K562 (cell line): ENCODE results near the gene ANKRD24. TPM values are rescaled to one million over a fixed set of nuclear protein-coding genes. Genes with fewer than 3 reads are reported as not detected.
A peak's percentile ranks its signal among the peaks of the same experiment; 100 is the strongest.

Experiments
- CSDE1 ChIP-seq, 2 experiments: fragments of 450-650 bp; IDR thresholded peaks; 2 replicates each; pipeline ENCODE4 v1.6.1; 2016; ENCODE audit warnings: mild to moderate bottlenecking in 1 of 2
- E2F1 ChIP-seq: sonication (generic); formaldehyde crosslinking; IDR thresholded peaks from 2 replicates; pipeline ENCODE4 v1.8.1; 2023; ENCODE audit warnings: mild to moderate bottlenecking, missing genetic modification reagents, moderate library complexity
- FIP1L1 ChIP-seq: fragments of 200-400 bp; formaldehyde crosslinking; IDR thresholded peaks from 2 replicates; pipeline ENCODE4 v1.6.1; 2018; ENCODE audit warnings: mild to moderate bottlenecking, low read depth, low read length; ENCODE audit not compliant: poor library complexity, severe bottlenecking
- FOXJ2 ChIP-seq: fragments of 200-800 bp; sonication (Bioruptor generic); IDR thresholded peaks from 2 replicates; pipeline ENCODE4 v1.6.1; 2016; ENCODE audit warnings: missing genetic modification characterization, missing compliant biosample characterization
- GABPA ChIP-seq: fragments of 200-800 bp; sonication (Bioruptor generic); conservative IDR thresholded peaks from 2 replicates; pipeline ENCODE4 v1.6.1; 2016; ENCODE audit warnings: low read depth, missing genetic modification characterization, missing compliant biosample characterization
- KDM5B ChIP-seq: fragments of 200-600 bp; sonication (generic); IDR thresholded peaks from 2 replicates; pipeline ENCODE4 v1.6.1; 2012; ENCODE audit warnings: low read depth, mild to moderate bottlenecking, moderate library complexity, low read length, control low read depth, inconsistent platforms; ENCODE audit not compliant: insufficient replicate concordance
- MEIS2 ChIP-seq: fragments of 450-650 bp; IDR thresholded peaks from 2 replicates; pipeline ENCODE4 v1.6.1; 2014; ENCODE audit warnings: mild to moderate bottlenecking; ENCODE audit not compliant: partially characterized antibody
- MTA3 ChIP-seq: fragments of 450-650 bp; formaldehyde crosslinking; IDR thresholded peaks from 2 replicates; pipeline ENCODE4 v1.6.1; 2017; ENCODE audit warnings: mild to moderate bottlenecking, borderline replicate concordance
- PCBP1 ChIP-seq: fragments of 200-400 bp; formaldehyde crosslinking; IDR thresholded peaks from 2 replicates; pipeline ENCODE4 v1.6.1; 2018; ENCODE audit warnings: mild to moderate bottlenecking, low read depth, low read length; ENCODE audit not compliant: poor library complexity, severe bottlenecking
- PREB ChIP-seq: sonication (generic); formaldehyde crosslinking; IDR thresholded peaks from 2 replicates; pipeline ENCODE4 v1.8.1; 2023; ENCODE audit warnings: mild to moderate bottlenecking, missing genetic modification reagents
- SMC3 ChIP-seq: conservative IDR thresholded peaks from 2 replicates; pipeline ENCODE4 v1.6.1; 2011; ENCODE audit warnings: low read depth, low read length, improper control_type of control experiment; ENCODE audit not compliant: insufficient read depth
- SREBF1 ChIP-seq: fragments of 150-350 bp; IDR thresholded peaks from 2 replicates; pipeline ENCODE4 v1.6.1; 2014; ENCODE audit warnings: antibody characterized with exemption, low read depth, low read length, borderline replicate concordance
- TAF9B ChIP-seq: fragments of 450-650 bp; IDR thresholded peaks from 2 replicates; pipeline ENCODE4 v1.6.1; 2018; ENCODE audit warnings: mild to moderate bottlenecking; ENCODE audit not compliant: partially characterized antibody
- THAP7 ChIP-seq: fragments of 250-450 bp; sonication (Bioruptor Pico); IDR thresholded peaks from 2 replicates; pipeline ENCODE4 v1.5.0; 2021
- THRAP3 ChIP-seq: fragments of 450-650 bp; IDR thresholded peaks from 2 replicates; pipeline ENCODE4 v1.6.1; 2016; ENCODE audit warnings: mild to moderate bottlenecking, inconsistent platforms, borderline replicate concordance
- THRB ChIP-seq: fragments of 450-650 bp; formaldehyde crosslinking; conservative IDR thresholded peaks from 2 replicates; pipeline ENCODE4 v1.4.0; 2022; ENCODE audit warnings: mild to moderate bottlenecking, missing genetic modification characterization
- VEZF1 ChIP-seq: fragments of 200-800 bp; sonication (Bioruptor generic); IDR thresholded peaks from 2 replicates; pipeline ENCODE4 v1.6.1; 2017; ENCODE audit warnings: missing genetic modification characterization, missing compliant biosample characterization
- ZBED1 ChIP-seq: IDR thresholded peaks from 2 replicates; pipeline ENCODE4 v1.6.1; 2014
- ZBTB34 ChIP-seq: fragments of 250-450 bp; sonication (Bioruptor Pico); IDR thresholded peaks from 2 replicates; pipeline ENCODE4 v1.8.0; 2021; ENCODE audit warnings: mild to moderate bottlenecking, moderate library complexity
- ZNF263 ChIP-seq: sonication (generic); formaldehyde crosslinking; IDR thresholded peaks from 2 replicates; pipeline ENCODE4 v1.8.0; 2022; ENCODE audit warnings: mild to moderate bottlenecking, missing genetic modification reagents, borderline replicate concordance
- polyA plus RNA-seq, 8 experiments: library from polyadenylated mRNA; depleted of rRNA in 4 of 8; stranded (reverse) in 5 of 8; unstranded in 3 of 8; fragments of >200 nt; fragmentation: Nextera tagmentation in 2 of 8; fragmentation: Illumina TruSeq in 1 of 8; extraction: Ambion mirVana in 2 of 8; extraction: Trizol in 1 of 8; gene quantifications; 2 replicates each; pipeline versions ENCODE4 v1.2.1 to v1.2.3, GENCODE V29; 2011 to 2014; ENCODE audit warnings: inconsistent platforms in 1 of 8, missing spikeins in 1 of 8
- total RNA-seq, 7 experiments: library from RNA; depleted of rRNA in 6 of 7; stranded (reverse); fragments of >200 nt in 6 of 7; fragmentation: Illumina TruSeq in 2 of 7; extraction: Trizol in 2 of 7; gene quantifications; 2 replicates each; pipeline versions ENCODE4 v1.2.1 to v1.2.3, GENCODE V29; 2011 to 2021; ENCODE audit warnings: low replicate concordance in 1 of 7

The ANKRD24 gene
- total and polyA plus RNA-seq, 9 of the 15 experiments (the other 6 are each of a cell fraction or from before 2014, with no cell fraction given): 0.07 to 0.12 (median 0.09) TPM; not detected in 5

GRCh38 chr19:4182084-4182810, at the start of gene ANKRD24, which contains the start of gene SIRT6 (continued):
- TF ChIP-seq VEZF1 (CRISPR knock-in tag): peak; percentile 90
- peak; percentile 81 for TF ChIP-seq FIP1L1
- no peak for TF ChIP-seq ZNF263 (CRISPR knock-in tag)
- TF ChIP-seq MEIS2: peak; percentile 92
- peak; percentile 82 for TF ChIP-seq KDM5B
- no peak for TF ChIP-seq ZBTB34 (CRISPR knock-in tag)
- no peak for TF ChIP-seq PREB
- no peak for TF ChIP-seq TAF9B
- no peak for TF ChIP-seq THRB
- peak; percentile 100 for TF ChIP-seq GABPA (tag)
- no peak for TF ChIP-seq SMC3
- TF ChIP-seq MTA3: peak; percentile 75; the same call in 1 of the 2 replicates
- no peak for TF ChIP-seq SREBF1
- TF ChIP-seq E2F1 (CRISPR knock-in tag): peak; percentile 76; the same call in 1 of the 2 replicates
- TF ChIP-seq ZBED1: no peak
- TF ChIP-seq CSDE1 (IDR thresholded peaks at IDR 0.05): no peak
- no peak for TF ChIP-seq PCBP1
- TF ChIP-seq FOXJ2 (tag): 0 out of 2 replicates have a peak, but pooled peaks have one; percentile 42
- TF ChIP-seq THAP7 (CRISPR knock-in tag): 0 out of 2 replicates have a peak, but pooled peaks have one; percentile 11
- TF ChIP-seq THRAP3: no peak
